Choroid plexus epithelial cell (primary cell): ENCODE measurements around the gene HOXA3.

Source experiments
- DNase-seq: peaks from one replicate; pipeline ENCODE4 v3.0.0-alpha.2; 2010; ENCODE audit warnings: low read depth
- H3K4me3 ChIP-seq: 2 replicates; pipeline ENCODE4 v1.5.1; 2011; ENCODE audit warnings: low read depth, mild to moderate bottlenecking, control low read depth, low read length, moderate library complexity
- CTCF ChIP-seq: conservative IDR thresholded peaks from 2 replicates; pipeline ENCODE4 v1.5.1; 2011; ENCODE audit warnings: low read depth, mild to moderate bottlenecking, control low read depth, inconsistent platforms, low read length, moderate library complexity

The HOXA3 gene

DNA sequence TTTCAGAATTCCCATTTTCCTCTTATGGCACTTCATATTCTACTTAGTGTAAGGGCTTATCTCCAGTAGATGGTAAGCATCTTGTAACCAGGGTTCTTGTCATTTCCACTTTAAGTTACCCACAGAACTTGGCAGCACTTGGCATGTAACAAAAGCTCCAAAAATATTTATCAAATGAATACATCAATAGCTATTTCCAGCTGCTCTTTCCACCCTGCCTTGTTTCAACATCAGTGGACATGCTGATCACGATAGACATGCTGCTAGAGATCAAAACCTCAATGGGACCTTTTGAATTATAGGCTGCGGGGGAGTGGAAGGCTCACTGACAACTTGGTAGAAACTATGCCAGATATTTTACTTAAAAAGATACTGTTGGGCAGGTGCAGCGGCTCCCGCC lies 89.4 kb downstream of the HOXA3 start:
- no peak for DNase-seq
- no peak overlapping the region for H3K4me3 ChIP-seq
- no peak for TF ChIP-seq CTCF
